NCI-H2196 treated with DMSO at 0.1 percent for 48 hours (cell line): ENCODE data around the gene ATP2B3.

Experiments
- DNase-seq: peaks from one replicate; lab custom pipeline; 2025; ENCODE audit not compliant: unreplicated experiment; lab: John Stamatoyannopoulos, UW

The ATP2B3 gene

GRCh38 chrX:153631907-153632594 is 114.6 kb downstream of the ATP2B3 start:
- DNase-seq, result no peak
